ENCODE measurements around the gene MAPK8IP2. TPM values are rescaled to one million over a fixed set of nuclear protein-coding genes. Genes with fewer than 3 reads are reported as not detected.

MAPK8IP2 gene
- total and polyA plus RNA-seq, 10 donors, result 0.22 to 2.7 (median 0.73) TPM

DNA sequence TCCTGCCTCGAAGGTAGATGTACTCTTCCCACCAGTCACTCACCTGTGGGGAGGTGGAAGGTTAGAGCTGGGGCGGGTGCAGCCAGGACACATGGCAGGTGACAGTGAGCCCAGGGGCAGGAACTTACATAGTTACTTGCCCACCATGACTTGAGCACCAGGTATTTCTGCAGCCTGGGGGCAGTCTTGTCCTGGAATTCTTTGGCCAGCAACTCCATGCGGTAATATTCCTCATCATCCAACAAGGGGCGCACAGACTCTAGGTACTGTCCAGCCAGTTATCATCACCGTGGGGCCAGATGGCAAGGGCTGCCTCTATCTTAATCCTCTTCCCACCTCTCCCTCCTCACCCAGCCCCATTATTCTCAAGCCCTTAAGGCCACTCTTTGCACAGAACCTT is 24.5 kb upstream of the MAPK8IP2 start:
- H3K36me3 ChIP-seq, result peaks cover 0 to 91% (median 23%) of the 10 kb centered on the region in 6 donors
- H3K27ac ChIP-seq, result no peak overlapping the region
- no peaks in the 10 kb centered on the region for H3K9me3 ChIP-seq
- peaks cover 0 to 9% (median 0%) of the 10 kb centered on the region in 7 donors for H3K27me3 ChIP-seq (replicated peaks in 1 of 7)
- TF ChIP-seq POLR2AphosphoS5 (IDR thresholded peaks at IDR 0.05) (no peak), POLR2A (IDR thresholded peaks at IDR 0.05) (no peak)
- TF ChIP-seq, protein P1, sequence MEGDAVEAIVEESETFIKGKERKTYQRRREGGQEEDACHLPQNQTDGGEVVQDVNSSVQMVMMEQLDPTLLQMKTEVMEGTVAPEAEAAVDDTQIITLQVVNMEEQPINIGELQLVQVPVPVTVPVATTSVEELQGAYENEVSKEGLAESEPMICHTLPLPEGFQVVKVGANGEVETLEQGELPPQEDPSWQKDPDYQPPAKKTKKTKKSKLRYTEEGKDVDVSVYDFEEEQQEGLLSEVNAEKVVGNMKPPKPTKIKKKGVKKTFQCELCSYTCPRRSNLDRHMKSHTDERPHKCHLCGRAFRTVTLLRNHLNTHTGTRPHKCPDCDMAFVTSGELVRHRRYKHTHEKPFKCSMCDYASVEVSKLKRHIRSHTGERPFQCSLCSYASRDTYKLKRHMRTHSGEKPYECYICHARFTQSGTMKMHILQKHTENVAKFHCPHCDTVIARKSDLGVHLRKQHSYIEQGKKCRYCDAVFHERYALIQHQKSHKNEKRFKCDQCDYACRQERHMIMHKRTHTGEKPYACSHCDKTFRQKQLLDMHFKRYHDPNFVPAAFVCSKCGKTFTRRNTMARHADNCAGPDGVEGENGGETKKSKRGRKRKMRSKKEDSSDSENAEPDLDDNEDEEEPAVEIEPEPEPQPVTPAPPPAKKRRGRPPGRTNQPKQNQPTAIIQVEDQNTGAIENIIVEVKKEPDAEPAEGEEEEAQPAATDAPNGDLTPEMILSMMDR (IDR thresholded peaks at IDR 0.05 in 8 of 11, conservative IDR thresholded peaks at IDR 0.05 in 3 of 11), result peak in 2 of 11 experiments; percentile 11 to 12
- no peak for DNase-seq
- H3K4me3 ChIP-seq, result no peak overlapping the region
- 69 to 91% (median 76%) methylated on average over 5 of the region's 5 CpGs for WGBS, 5 donors
- intact Hi-C loops (cut with DNase I; ENCODE audit: low total_unique reads), result no loop called here
- H3K4me1 ChIP-seq, result peaks cover 0 to 32% (median 12%) of the 10 kb centered on the region in 6 donors

DNA sequence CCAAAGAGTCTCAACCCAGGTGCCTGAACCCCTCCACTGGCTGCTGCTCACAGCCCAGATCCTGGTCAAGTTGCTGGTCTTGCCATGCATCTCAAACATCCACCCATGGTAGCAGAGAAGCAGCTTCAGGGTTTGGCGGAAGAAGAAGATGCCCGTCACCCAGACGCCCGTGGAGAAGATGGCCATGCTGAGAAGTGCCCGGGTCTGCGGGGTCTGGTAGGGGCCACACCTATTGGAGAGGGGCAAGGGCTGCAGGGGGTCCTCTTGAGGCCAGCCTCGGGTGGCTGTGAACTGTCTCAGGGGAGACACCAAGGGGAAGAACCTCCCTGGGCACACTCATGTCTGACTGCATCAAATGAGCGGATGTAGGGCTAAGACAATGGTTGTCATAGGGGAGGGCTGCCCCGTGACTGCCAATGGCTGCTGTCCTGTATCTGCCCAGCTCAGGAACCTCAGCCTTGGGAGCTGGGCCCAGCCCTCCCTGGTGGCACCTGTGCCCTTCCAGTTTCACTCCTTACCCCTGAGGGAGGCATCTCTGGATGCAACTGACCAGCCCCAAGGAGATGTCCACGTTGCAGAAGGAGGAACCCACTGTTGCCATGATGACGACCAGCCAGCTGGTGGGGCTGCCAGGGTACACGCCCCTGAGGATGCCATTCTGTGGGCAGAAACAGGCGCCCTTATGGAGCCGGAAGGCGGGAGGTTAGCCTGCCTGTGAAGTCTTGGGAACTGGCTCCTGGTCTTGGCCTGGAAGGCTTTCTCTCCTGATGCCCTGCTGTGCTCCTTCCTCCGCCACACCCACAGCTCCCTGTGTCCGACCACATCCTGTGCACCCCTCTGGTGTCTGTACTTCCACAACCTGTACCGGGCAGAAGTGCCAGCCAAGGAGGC is 23.5 kb upstream of the MAPK8IP2 start:
- Histone ChIP-seq H3K36me3 (peaks cover 0 to 85% (median 15%) of the 10 kb centered on the region in 6 donors), H3K9me3 (no peaks in the 10 kb centered on the region), H3K27me3 (replicated peaks in 1 of 7) (peaks cover 0 to 9% (median 0%) of the 10 kb centered on the region in 7 donors), H3K4me1 (peaks cover 0 to 42% (median 22%) of the 10 kb centered on the region in 6 donors), H3K4me3 (peak overlapping the region in 1 of 8 donors; percentile 15), H3K27ac (no peak overlapping the region)
- intact Hi-C loops (cut with DNase I; ENCODE audit: low total_unique reads), result no loop called here
- TF ChIP-seq POLR2AphosphoS5 (IDR thresholded peaks at IDR 0.05) (peak in 1 of 3 donors; percentile 42), POLR2A (IDR thresholded peaks at IDR 0.05) (no peak)
- no peak for DNase-seq
- WGBS, 5 donors, result 74 to 87% (median 85%) methylated on average over 12 to 18 of the region's 18 CpGs

DNA sequence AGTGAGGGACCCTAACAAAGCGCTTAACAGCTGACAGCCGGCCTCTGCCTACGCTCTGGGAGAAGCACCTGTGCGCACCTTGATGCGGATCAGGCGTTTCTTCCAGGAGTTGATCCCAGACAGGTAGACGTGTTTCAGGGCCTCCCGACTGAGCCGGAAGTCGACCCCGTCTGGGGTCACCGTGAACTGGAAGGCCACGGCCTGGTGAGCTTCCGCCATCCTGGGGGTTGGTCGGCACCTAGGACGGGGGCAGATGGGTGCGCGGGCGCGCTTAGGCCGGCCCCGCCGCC is 23.0 kb upstream of the MAPK8IP2 start:
- Histone ChIP-seq H3K27ac (no peak overlapping the region), H3K4me3 (peak overlapping the region in 1 of 8 donors; percentile 15), H3K36me3 (peaks cover 0 to 80% (median 15%) of the 10 kb centered on the region in 6 donors), H3K27me3 (replicated peaks in 1 of 7) (peaks cover 0 to 9% (median 0%) of the 10 kb centered on the region in 7 donors), H3K9me3 (no peaks in the 10 kb centered on the region), H3K4me1 (peaks cover 0 to 43% (median 22%) of the 10 kb centered on the region in 6 donors)
- no peak for DNase-seq
- intact Hi-C loops (cut with DNase I; ENCODE audit: low total_unique reads), result no loop called here
- 45 to 62% (median 60%) methylated on average over 8 to 23 of the region's 23 CpGs for WGBS, 5 donors
- TF ChIP-seq, protein P1 (IDR thresholded peaks at IDR 0.05 in 8 of 11, conservative IDR thresholded peaks at IDR 0.05 in 3 of 11), result no peak
- peak in 1 of 3 donors; percentile 23 for TF ChIP-seq POLR2AphosphoS5 (IDR thresholded peaks at IDR 0.05)

DNA sequence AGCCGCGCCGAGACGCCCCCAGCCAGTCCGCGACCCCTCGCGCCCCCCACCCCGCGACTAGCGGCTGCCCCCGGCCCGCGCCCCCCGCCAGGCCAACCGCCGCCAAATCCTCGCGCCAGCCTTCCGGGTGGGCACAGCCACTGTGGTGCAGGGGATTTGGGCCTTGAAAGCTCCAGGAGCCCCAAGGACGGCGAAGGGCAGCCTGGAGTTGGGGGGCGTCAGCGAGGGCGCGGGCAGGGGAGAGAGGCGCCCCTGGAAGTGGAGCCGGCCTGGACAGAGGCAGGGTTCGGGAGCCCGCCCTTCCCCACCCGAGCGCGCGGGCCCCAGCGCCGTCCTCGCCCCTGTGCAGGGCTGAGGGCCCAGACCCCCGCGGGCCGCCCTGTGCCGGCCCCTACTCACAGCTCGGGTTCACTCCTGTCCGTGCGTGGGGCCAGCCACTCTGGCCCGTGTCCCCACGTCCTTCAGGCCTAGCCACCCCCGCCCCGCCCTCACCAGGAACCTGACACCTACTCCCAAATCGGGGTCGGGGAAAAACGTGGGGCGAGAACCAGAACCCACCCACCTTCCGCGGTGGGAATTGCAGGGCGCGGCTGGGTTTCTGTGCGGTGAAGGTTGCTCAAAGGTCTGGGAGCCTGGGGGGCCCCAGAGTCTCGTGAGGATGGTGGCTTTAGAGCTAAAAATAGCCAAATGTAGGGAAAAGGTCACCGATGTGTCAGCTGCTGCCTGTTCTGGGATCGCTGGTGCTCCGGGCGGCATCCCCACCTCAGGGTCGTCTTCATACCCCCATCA is 22.4 kb upstream of the MAPK8IP2 start, which contains the start of gene CPT1B:
CPT1B (minus strand) TSS at position 441 of the 789 bp plus-strand sequence. CDS start 512 bp downstream, outside the sequence.
- TF ChIP-seq POLR2AphosphoS5 (IDR thresholded peaks at IDR 0.05) (peak in 2 of 3 donors; percentile 17 to 48), POLR2A (IDR thresholded peaks at IDR 0.05) (no peak)
- no peak for DNase-seq
- H3K9me3 ChIP-seq, result no peaks in the 10 kb centered on the region
- peaks cover 0 to 74% (median 15%) of the 10 kb centered on the region in 6 donors for H3K36me3 ChIP-seq
- H3K4me3 ChIP-seq, result peak within 1 kb of the TSS in 1 of 8 donors; percentile 15
- 45 to 63% (median 48%) methylated on average over 21 to 63 of the region's 63 CpGs for WGBS, 5 donors
- H3K27ac ChIP-seq, result no peak within 1 kb of the TSS
- H3K4me1 ChIP-seq, result peaks cover 0 to 45% (median 24%) of the 10 kb centered on the region in 6 donors
- intact Hi-C loops (cut with DNase I; ENCODE audit: low total_unique reads), result no loop called here
- H3K27me3 ChIP-seq (replicated peaks in 1 of 7), result peaks cover 0 to 9% (median 0%) of the 10 kb centered on the region in 7 donors

All from spleen (tissue), 11 donors.